PC-3 (cell line): ENCODE results near the gene TGFBR3. TPM values are rescaled to one million over a fixed set of nuclear protein-coding genes. Genes with fewer than 3 reads are reported as not detected.
A peak's percentile ranks its signal among the peaks of the same experiment; 100 is the strongest.

Source experiments
- ATAC-seq: fragments of 200-7000 bp; cut with Tn5 transposase; 2 replicates; pipeline ENCODE4 v1.9.1; 2020; ENCODE audit warnings: mild to moderate bottlenecking, moderate library complexity
- BruUV-seq: library from RNA; stranded (reverse); fragments of 400-500 nt; replicated peaks from 2 replicates; lab custom pipeline; 2021; lab: Mats Ljungman, UMichigan
- CTCF ChIA-PET: fragments of 300-600 bp; sonication (Branson Sonifier 250); formaldehyde crosslinking; loops from one replicate; lab custom pipeline; 2022; ENCODE audit warnings: antibody characterized with exemption; lab: Charles Lee
- POLR2A ChIA-PET: fragments of 300-600 bp; sonication (Branson Sonifier 250); formaldehyde crosslinking; loops from one replicate; lab custom pipeline; 2022; ENCODE audit warnings: antibody characterized with exemption; ENCODE audit not compliant: unreplicated experiment; lab: Charles Lee
- DNase-seq: peaks from one replicate; pipeline ENCODE4 v3.0.0-alpha.2; 2015
- H2AFZ ChIP-seq: fragments of 300-600 bp; sonication (generic); 2 replicates; pipeline ENCODE4 v1.6.0; 2016; ENCODE audit warnings: antibody characterized with exemption, low read length
- H3F3A ChIP-seq: fragments of 300-600 bp; sonication (generic); one replicate; pipeline ENCODE4 v1.6.0; 2017; ENCODE audit warnings: antibody characterized with exemption, low read length, control low read depth, mild to moderate bottlenecking; ENCODE audit not compliant: unreplicated experiment
- H3K27ac ChIP-seq: fragments of 300-600 bp; sonication (generic); 2 replicates; pipeline ENCODE4 v1.5.1; 2016; ENCODE audit warnings: mild to moderate bottlenecking, low read length
- H3K27me3 ChIP-seq: fragments of 300-600 bp; sonication (generic); 2 replicates; pipeline ENCODE4 v1.6.1; 2016; ENCODE audit warnings: low read length, mixed read lengths
- H3K36me3 ChIP-seq: fragments of 300-600 bp; sonication (generic); 2 replicates; pipeline ENCODE4 v1.6.1; 2016; ENCODE audit warnings: low read depth, mixed run types, low read length, mixed read lengths
- H3K4me1 ChIP-seq: fragments of 300-600 bp; sonication (generic); 2 replicates; pipeline ENCODE4 v1.5.1; 2016; ENCODE audit warnings: low read length; ENCODE audit not compliant: insufficient read depth
- H3K4me2 ChIP-seq: fragments of 300-600 bp; sonication (generic); 2 replicates; pipeline ENCODE4 v1.6.0; 2016; ENCODE audit warnings: low read length
- H3K4me3 ChIP-seq: fragments of 300-600 bp; sonication (generic); 2 replicates; pipeline ENCODE4 v1.5.1; 2016; ENCODE audit warnings: mild to moderate bottlenecking, low read length, mixed read lengths
- H3K79me2 ChIP-seq: fragments of 300-600 bp; sonication (generic); 2 replicates; pipeline ENCODE4 v1.6.1; 2017; ENCODE audit warnings: low read length, mixed read lengths
- H3K9ac ChIP-seq: fragments of 300-600 bp; sonication (generic); 2 replicates; pipeline ENCODE4 v1.6.0; 2016; ENCODE audit warnings: mild to moderate bottlenecking, low read length
- H3K9me2 ChIP-seq: fragments of 300-600 bp; sonication (generic); replicated peaks from 2 replicates; pipeline ENCODE4 v1.6.1; 2016; ENCODE audit warnings: mixed run types, low read length, mixed read lengths
- H3K9me3 ChIP-seq: fragments of 300-600 bp; sonication (generic); 2 replicates; pipeline ENCODE4 v1.6.1; 2016; ENCODE audit warnings: low read length, mixed read lengths
- H4K20me1 ChIP-seq: fragments of 300-600 bp; sonication (generic); 2 replicates; pipeline ENCODE4 v1.6.1; 2016; ENCODE audit warnings: low read length, mixed read lengths
- EZH2 ChIP-seq: fragments of 300-600 bp; sonication (generic); IDR thresholded peaks from one replicate; pipeline ENCODE4 v1.6.1; 2017; ENCODE audit warnings: antibody characterized with exemption, mild to moderate bottlenecking, low read length; ENCODE audit not compliant: unreplicated experiment
- EZH2phosphoT487 ChIP-seq: fragments of 300-600 bp; sonication (generic); IDR thresholded peaks from 2 replicates; pipeline ENCODE4 v1.6.1; 2018; ENCODE audit warnings: mild to moderate bottlenecking, antibody characterized with exemption, low read length, borderline replicate concordance
- intact Hi-C: fragments of 100-400 bp; cut with micrococcal nuclease; formaldehyde crosslinking; loops from 2 replicates; pipeline ENCODE4 v1.9.0; 2023
- total RNA-seq: library from RNA; depleted of rRNA; stranded (reverse); fragments of >200 nt; gene quantifications from 2 replicates; pipeline ENCODE4 v1.2.3, GENCODE V29; 2014
- TF ChIP-seq, protein P1 (sequence below): fragments of 300-600 bp; sonication (generic); conservative IDR thresholded peaks from 2 replicates; pipeline ENCODE4 v1.5.1; 2017; ENCODE audit warnings: antibody characterized with exemption, low read depth, mild to moderate bottlenecking, low read length

Gene TGFBR3
- total RNA-seq, 1 experiment from 2014 or later, result 2.8 TPM

DNA sequence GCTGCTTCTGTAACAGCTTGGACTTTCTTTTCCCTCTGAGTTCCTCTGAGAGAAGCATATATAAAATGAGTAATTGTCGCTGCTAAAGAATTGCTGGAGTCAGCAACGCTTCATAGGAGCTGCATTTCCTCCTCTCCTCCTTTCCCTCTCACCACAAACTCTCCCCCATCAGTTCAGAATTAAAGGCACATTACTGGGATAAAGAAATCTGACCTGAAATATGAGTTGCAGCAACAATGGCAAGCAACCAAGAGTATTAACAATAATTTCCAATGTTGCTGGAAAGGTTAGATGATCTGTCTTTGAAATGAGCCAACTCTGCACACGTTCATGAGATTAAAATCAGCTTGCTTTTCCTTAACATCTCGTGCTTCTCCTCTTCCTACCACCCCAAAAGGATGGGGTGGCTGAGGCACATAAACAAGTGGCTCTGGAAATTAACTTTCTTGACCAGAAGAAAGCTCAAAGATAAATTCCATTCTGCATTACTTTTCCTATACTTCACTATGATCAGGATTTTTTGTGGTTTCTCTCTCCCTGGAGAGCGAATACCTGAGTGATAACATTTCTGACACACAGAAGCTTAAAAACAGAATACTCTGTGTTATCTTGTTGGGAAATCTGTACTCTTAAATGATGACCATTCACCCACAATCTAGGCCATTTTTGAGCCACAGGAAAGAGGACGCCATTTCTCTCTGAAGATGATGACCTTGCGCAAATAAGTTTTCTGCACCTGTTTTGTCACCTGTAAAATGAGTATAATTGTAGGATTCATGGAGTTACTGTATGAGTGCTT, 90.2 kb downstream of the TGFBR3 start:
- intact Hi-C loops, result loop anchor here (5.0 kb wide), 2 partner anchors 63 to 92 kb away; partner anchors contain the start of gene TGFBR3
- no peaks in the 10 kb centered on the region for H4K20me1 ChIP-seq
- TF ChIP-seq EZH2, result no peak
- no peak for TF ChIP-seq EZH2phosphoT487
- TF ChIP-seq, protein P1, sequence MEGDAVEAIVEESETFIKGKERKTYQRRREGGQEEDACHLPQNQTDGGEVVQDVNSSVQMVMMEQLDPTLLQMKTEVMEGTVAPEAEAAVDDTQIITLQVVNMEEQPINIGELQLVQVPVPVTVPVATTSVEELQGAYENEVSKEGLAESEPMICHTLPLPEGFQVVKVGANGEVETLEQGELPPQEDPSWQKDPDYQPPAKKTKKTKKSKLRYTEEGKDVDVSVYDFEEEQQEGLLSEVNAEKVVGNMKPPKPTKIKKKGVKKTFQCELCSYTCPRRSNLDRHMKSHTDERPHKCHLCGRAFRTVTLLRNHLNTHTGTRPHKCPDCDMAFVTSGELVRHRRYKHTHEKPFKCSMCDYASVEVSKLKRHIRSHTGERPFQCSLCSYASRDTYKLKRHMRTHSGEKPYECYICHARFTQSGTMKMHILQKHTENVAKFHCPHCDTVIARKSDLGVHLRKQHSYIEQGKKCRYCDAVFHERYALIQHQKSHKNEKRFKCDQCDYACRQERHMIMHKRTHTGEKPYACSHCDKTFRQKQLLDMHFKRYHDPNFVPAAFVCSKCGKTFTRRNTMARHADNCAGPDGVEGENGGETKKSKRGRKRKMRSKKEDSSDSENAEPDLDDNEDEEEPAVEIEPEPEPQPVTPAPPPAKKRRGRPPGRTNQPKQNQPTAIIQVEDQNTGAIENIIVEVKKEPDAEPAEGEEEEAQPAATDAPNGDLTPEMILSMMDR, result no peak
- no peak overlapping the region for H3K9ac ChIP-seq
- peak; percentile 90 for ATAC-seq
- H3F3A ChIP-seq, result no peaks in the 10 kb centered on the region
- H3K4me2 ChIP-seq, result peak overlapping the region; percentile 65
- H3K4me1 ChIP-seq, result peaks cover 28% of the 10 kb centered on the region
- no TSS peak for BruUV-seq
- no peaks in the 10 kb centered on the region for H3K27me3 ChIP-seq
- H3K9me2 ChIP-seq, result no peaks in the 10 kb centered on the region
- peak overlapping the region; percentile 16; the same call in 1 of the 2 replicates for H3K4me3 ChIP-seq
- peak overlapping the region; percentile 27 for H3K27ac ChIP-seq
- H3K9me3 ChIP-seq, result no peaks in the 10 kb centered on the region
- peak; percentile 77 for DNase-seq
- H3K36me3 ChIP-seq, result no peaks in the 10 kb centered on the region
- ChIA-PET CTCF (no interaction called here), POLR2A (interaction anchor here (1.1 kb wide), 1 partner anchor 176 kb away, joined by 11 read pairs; no protein-coding TSS in a partner anchor)
- no peaks in the 10 kb centered on the region for H3K79me2 ChIP-seq
- peak overlapping the region; percentile 31; the same call in 1 of the 2 replicates for H2AFZ ChIP-seq

DNA sequence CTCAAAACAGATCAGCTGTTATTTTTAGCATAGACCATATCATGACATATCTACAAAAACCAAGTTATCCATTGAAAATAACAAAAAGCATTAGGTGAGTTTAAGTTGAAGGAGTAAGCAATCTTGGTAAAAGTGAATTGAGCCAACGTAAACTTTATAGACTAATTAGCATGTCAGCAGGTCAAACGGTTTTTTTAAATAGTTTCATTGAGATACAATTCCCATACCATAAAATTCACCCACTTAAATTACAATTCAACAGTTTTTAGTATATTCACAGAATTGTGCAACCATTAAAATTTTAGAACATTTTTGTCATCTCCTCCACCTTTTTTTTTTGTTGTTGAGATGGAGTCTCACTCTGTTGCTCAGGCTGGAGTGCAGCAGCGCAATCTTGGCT, 92.1 kb downstream of the TGFBR3 start:
- H3K4me1 ChIP-seq, result peaks cover 28% of the 10 kb centered on the region
- no peak overlapping the region for H3K4me2 ChIP-seq
- no peaks in the 10 kb centered on the region for H3K27me3 ChIP-seq
- no peaks in the 10 kb centered on the region for H4K20me1 ChIP-seq
- CTCF ChIA-PET, result no interaction called here
- no peaks in the 10 kb centered on the region for H3K79me2 ChIP-seq
- no peaks in the 10 kb centered on the region for H3K36me3 ChIP-seq
- no peak overlapping the region for H3K9ac ChIP-seq
- BruUV-seq, result no TSS peak
- intact Hi-C loops, result loop anchor here (5.0 kb wide), 1 partner anchor 187 kb away; no protein-coding TSS in a partner anchor
- no peak overlapping the region for H2AFZ ChIP-seq
- no peak for ATAC-seq
- no peak overlapping the region for H3K27ac ChIP-seq
- POLR2A ChIA-PET, result no interaction called here
- H3F3A ChIP-seq, result no peaks in the 10 kb centered on the region
- H3K9me3 ChIP-seq, result no peaks in the 10 kb centered on the region
- no peak overlapping the region for H3K4me3 ChIP-seq
- TF ChIP-seq, protein P1, result no peak
- TF ChIP-seq EZH2phosphoT487 (no peak), EZH2 (no peak)
- no peaks in the 10 kb centered on the region for H3K9me2 ChIP-seq
- DNase-seq, result no peak

DNA sequence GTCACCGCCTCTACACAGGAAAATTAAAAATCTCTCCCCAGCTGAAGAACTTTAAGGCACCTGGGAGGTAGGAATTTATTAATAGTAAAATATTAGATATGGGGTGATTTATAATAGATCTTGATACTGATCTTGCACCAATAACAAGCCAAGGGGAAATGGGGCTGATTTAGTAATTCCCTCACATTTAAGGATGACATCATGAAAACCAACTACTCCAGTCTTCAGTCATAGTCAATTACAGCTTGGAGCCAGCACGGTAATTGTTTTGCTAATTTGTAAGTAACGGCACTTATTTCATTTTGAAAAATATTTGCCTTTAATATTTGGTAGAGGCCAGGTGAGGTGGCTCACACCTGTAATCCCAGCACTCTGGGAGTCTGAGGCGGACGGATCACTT, 92.8 kb downstream of the TGFBR3 start:
- no peaks in the 10 kb centered on the region for H3K79me2 ChIP-seq
- peaks cover 28% of the 10 kb centered on the region for H3K4me1 ChIP-seq
- H3K27me3 ChIP-seq, result no peaks in the 10 kb centered on the region
- H3K9me2 ChIP-seq, result no peaks in the 10 kb centered on the region
- CTCF ChIA-PET, result no interaction called here
- H4K20me1 ChIP-seq, result no peaks in the 10 kb centered on the region
- ATAC-seq, result no peak
- no peak for DNase-seq
- no peak overlapping the region for H2AFZ ChIP-seq
- TF ChIP-seq, protein P1, result no peak
- TF ChIP-seq EZH2, result no peak
- TF ChIP-seq EZH2phosphoT487, result no peak
- H3K9me3 ChIP-seq, result no peaks in the 10 kb centered on the region
- no peak overlapping the region for H3K4me2 ChIP-seq
- no TSS peak for BruUV-seq
- H3K27ac ChIP-seq, result no peak overlapping the region
- intact Hi-C loops, result loop anchor here (5.0 kb wide), 1 partner anchor 186 kb away; no protein-coding TSS in a partner anchor
- no peak overlapping the region for H3K4me3 ChIP-seq
- H3K9ac ChIP-seq, result no peak overlapping the region
- H3K36me3 ChIP-seq, result no peaks in the 10 kb centered on the region
- no peaks in the 10 kb centered on the region for H3F3A ChIP-seq
- POLR2A ChIA-PET, result no interaction called here
